ENCODE measurements around the gene TNFRSF1B. TPM values are rescaled to one million over a fixed set of nuclear protein-coding genes. Genes with fewer than 3 reads are reported as not detected.

The TNFRSF1B gene
- total and polyA plus RNA-seq, 2 of the 8 experiments (the other 6 are each of a cell fraction or from before 2014, with no cell fraction given), result 1.7 to 2.9 TPM

DNA sequence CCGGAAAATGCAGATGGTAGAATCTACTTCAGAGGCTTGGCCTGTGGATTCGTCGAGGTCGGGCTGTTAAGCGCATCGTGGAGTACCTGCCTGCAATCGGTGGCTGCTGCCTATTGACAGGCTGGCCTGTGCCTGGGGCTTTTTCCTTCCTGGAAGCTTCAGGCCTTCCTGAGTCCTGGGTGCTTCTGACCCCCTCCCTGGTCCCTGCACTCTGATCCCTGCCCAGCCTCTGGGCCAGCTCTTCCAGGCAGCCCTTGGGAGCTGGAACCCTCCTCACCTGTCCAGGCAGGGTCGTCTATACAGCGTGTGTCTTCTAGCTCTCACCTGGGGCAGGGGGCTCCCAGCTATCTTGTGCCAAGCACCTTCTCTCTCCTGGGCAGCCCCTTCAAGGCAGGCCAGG is 40.0 kb upstream of the TNFRSF1B start (continued):
- TF ChIP-seq, protein P1, sequence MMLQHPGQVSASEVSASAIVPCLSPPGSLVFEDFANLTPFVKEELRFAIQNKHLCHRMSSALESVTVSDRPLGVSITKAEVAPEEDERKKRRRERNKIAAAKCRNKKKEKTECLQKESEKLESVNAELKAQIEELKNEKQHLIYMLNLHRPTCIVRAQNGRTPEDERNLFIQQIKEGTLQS (IDR thresholded peaks at IDR 0.05; ENCODE audit: insufficient read depth, low read depth, low read length), result no peak
- no peak for TF ChIP-seq EZH2 (IDR thresholded peaks at IDR 0.05; ENCODE audit: low read depth, low read length, severe bottlenecking)
- no peak for TF ChIP-seq ASH2L (IDR thresholded peaks at IDR 0.05; ENCODE audit: low read length)
- TF ChIP-seq KDM5A (IDR thresholded peaks at IDR 0.05; ENCODE audit: low read length), result no peak
- no peak for TF ChIP-seq JUN (IDR thresholded peaks at IDR 0.05; ENCODE audit: low read depth, low read length)
- no peak for TF ChIP-seq SIRT6 (IDR thresholded peaks at IDR 0.05; ENCODE audit: low read length)
- no peak for TF ChIP-seq BCL11A (IDR thresholded peaks at IDR 0.05; ENCODE audit: low read depth in 2 of 2, low read length in 2 of 2)

Data from H1 (cell line).